H1 (cell line): ENCODE measurements around the gene PRKAG3. TPM values are rescaled to one million over a fixed set of nuclear protein-coding genes. Genes with fewer than 3 reads are reported as not detected.

Source experiments
- BCL11A ChIP-seq, 2 experiments: IDR thresholded peaks; one replicate each; pipeline ENCODE4 v1.6.1; 2011; ENCODE audit warnings: low read depth in 2 of 2, low read length in 2 of 2, mild to moderate bottlenecking in 2 of 2
- CTBP2 ChIP-seq: IDR thresholded peaks from 2 replicates; pipeline ENCODE4 v1.7.0; 2011; ENCODE audit warnings: borderline replicate concordance, mild to moderate bottlenecking, moderate library complexity, mixed read lengths, low read length; ENCODE audit not compliant: insufficient read depth, insufficient read length
- EGR1 ChIP-seq: IDR thresholded peaks from 2 replicates; pipeline ENCODE4 v1.6.1; 2011; ENCODE audit warnings: low read depth, low read length, borderline replicate concordance
- NANOG ChIP-seq: IDR thresholded peaks from 2 replicates; pipeline ENCODE4 v1.6.1; 2011; ENCODE audit warnings: low read length, low read depth, mild to moderate bottlenecking, inconsistent platforms; ENCODE audit not compliant: insufficient read depth, poor library complexity, severe bottlenecking
- POLR2AphosphoS5 ChIP-seq: IDR thresholded peaks from 2 replicates; pipeline ENCODE4 v1.6.1; 2011; ENCODE audit warnings: low read depth, low read length
- RAD21 ChIP-seq, 2 experiments: IDR thresholded peaks in 1 of 2; conservative IDR thresholded peaks in 1 of 2; 2 replicates each; pipeline ENCODE4 v1.6.1; 2011; ENCODE audit warnings: low read depth in 2 of 2, low read length in 2 of 2, improper control_type of control experiment in 1 of 2, inconsistent platforms in 1 of 2, mild to moderate bottlenecking in 1 of 2, moderate library complexity in 1 of 2
- SIN3A ChIP-seq, 2 experiments: IDR thresholded peaks in 1 of 2; conservative IDR thresholded peaks in 1 of 2; 2 replicates each; pipeline ENCODE4 v1.6.1; 2011 to 2012; ENCODE audit warnings: low read length in 2 of 2, improper control_type of control experiment in 1 of 2, low read depth in 1 of 2, mild to moderate bottlenecking in 1 of 2
- TCF12 ChIP-seq: IDR thresholded peaks from 2 replicates; pipeline ENCODE4 v1.6.1; 2011; ENCODE audit warnings: low read depth, mild to moderate bottlenecking, low read length
- polyA plus RNA-seq, 7 experiments: library from polyadenylated mRNA; depleted of rRNA in 3 of 7; stranded (reverse) in 5 of 7; unstranded in 2 of 7; fragments of >200 nt in 5 of 7; fragments of 200-250 nt in 2 of 7; gene quantifications; 1 replicate in 5 of 7; 2 replicates in 1 of 7; 4 replicates in 1 of 7; pipeline versions ENCODE4 v1.2.1 to v1.2.3, GENCODE V29; 2011 to 2013; ENCODE audit warnings: missing spikeins in 2 of 7, mixed read lengths in 2 of 7
- total RNA-seq: library from RNA; stranded (reverse); fragmentation: NEBNext Ultra II Directional; extraction: Animal tissue kit (Norgen Biotek cat#: 25700); gene quantifications from 2 replicates; pipeline ENCODE4 v1.2.1, GENCODE V29; 2021

The PRKAG3 gene
- total and polyA plus RNA-seq, 2 of the 8 experiments (the other 6 are each of a cell fraction or from before 2014, with no cell fraction given) = not detected

- TF ChIP-seq SIN3A (conservative IDR thresholded peaks at IDR 0.05 in 1 of 2, IDR thresholded peaks at IDR 0.05 in 1 of 2; ENCODE audit: low read depth in 1 of 2, low read length in 2 of 2) (no peak), POLR2AphosphoS5 (no peak), CTBP2 (no peak), EGR1 (no peak), NANOG (no peak), TCF12 (no peak), BCL11A (IDR thresholded peaks at IDR 0.05; ENCODE audit: low read depth in 2 of 2, low read length in 2 of 2) (no peak), RAD21 (IDR thresholded peaks at IDR 0.05 in 1 of 2, conservative IDR thresholded peaks at IDR 0.05 in 1 of 2; ENCODE audit: low read depth in 2 of 2, low read length in 2 of 2) (no peak)
Measured at GRCh38 chr2:218780851-218781690, 50.5 kb downstream of the PRKAG3 start (continued).
